Peyer's patch (tissue), 4 donors: ENCODE data around the gene HOXA6. TPM values are rescaled to one million over a fixed set of nuclear protein-coding genes. Genes with fewer than 3 reads are reported as not detected.

Experiments
- DNase-seq, 3 donors: peaks; one replicate each; pipeline ENCODE4 v3.0.0-alpha.2; 2017 to 2019
- H3K27ac ChIP-seq, 4 donors: fragments of 200-600 bp; sonication (generic); one replicate each; pipeline ENCODE4 v1.5.1; 2016 to 2019
- H3K27me3 ChIP-seq, 2 donors: fragments of 200-600 bp; sonication (generic); one replicate each; pipeline ENCODE4 v1.5.1; 2019
- H3K36me3 ChIP-seq, 3 donors: fragments of 200-600 bp; sonication (generic); one replicate each; pipeline ENCODE4 v1.5.1; 2016 to 2019
- H3K4me1 ChIP-seq, 4 donors: fragments of 200-600 bp; sonication (generic); one replicate each; pipeline ENCODE4 v1.5.1; 2016 to 2019
- H3K4me3 ChIP-seq, 4 donors: fragments of 200-600 bp; sonication (generic); 1 replicate in 3 of 4; 2 replicates in 1 of 4; pipeline ENCODE4 v1.5.1; 2016 to 2019; ENCODE audit warnings: mild to moderate bottlenecking in 1 of 4
- H3K9me3 ChIP-seq, 4 donors: fragments of 200-600 bp; sonication (generic); one replicate each; pipeline ENCODE4 v1.5.1; 2016 to 2019; ENCODE audit warnings: mild to moderate bottlenecking in 1 of 4
- CTCF ChIP-seq, 6 experiments: fragments of 450-650 bp in 4 of 6; fragments of 200-600 bp in 2 of 6; sonication (generic) in 1 of 6; IDR thresholded peaks; one replicate each; pipeline ENCODE4 v1.5.1; 2017 to 2019; ENCODE audit warnings: antibody characterized with exemption in 6 of 6, mild to moderate bottlenecking in 3 of 6, moderate library complexity in 1 of 6
- POLR2A ChIP-seq, 2 donors: fragments of 450-650 bp; IDR thresholded peaks; one replicate each; pipeline ENCODE4 v1.5.1; 2017; ENCODE audit warnings: antibody characterized with exemption in 2 of 2, mild to moderate bottlenecking in 2 of 2, moderate library complexity in 2 of 2
- total RNA-seq, 4 donors: library from RNA; depleted of rRNA; stranded (reverse); fragments of >200 nt; gene quantifications; one replicate each; pipeline ENCODE4 v1.1.0, GENCODE V29; 2016

The HOXA6 gene
- total RNA-seq, 4 donors from 2014 or later, result 18.7 to 45.0 (median 30.7) TPM

GRCh38 chr7:27171325-27171636 lies 23.7 kb upstream of the HOXA6 start:
- H3K36me3 ChIP-seq, result no peaks in the 10 kb centered on the region
- peak overlapping the region in 3 of 4 donors; percentile 85 to 88 (median 87) for H3K27ac ChIP-seq
- H3K4me3 ChIP-seq, result peak overlapping the region in 2 of 4 donors; percentile 81 to 84
- peaks cover 0 to 21% of the 10 kb centered on the region in 2 donors for H3K27me3 ChIP-seq
- peaks cover 0 to 3% (median 0%) of the 10 kb centered on the region in 4 donors for H3K9me3 ChIP-seq
- H3K4me1 ChIP-seq, result peaks cover 0 to 24% (median 13%) of the 10 kb centered on the region in 4 donors
- peak in 2 of 3 donors; percentile 74 to 77 for DNase-seq
- TF ChIP-seq POLR2A (IDR thresholded peaks at IDR 0.05), result no peak
- no peak for TF ChIP-seq CTCF (IDR thresholded peaks at IDR 0.05)

GRCh38 chr7:27170426-27171324 lies 23.1 kb upstream of the HOXA6 start:
- peak overlapping the region in 3 of 4 donors; percentile 85 to 89 (median 87) for H3K27ac ChIP-seq
- peak overlapping the region in 3 of 4 donors; percentile 33 to 84 (median 81) for H3K4me3 ChIP-seq
- TF ChIP-seq CTCF (IDR thresholded peaks at IDR 0.05) (no peak), POLR2A (IDR thresholded peaks at IDR 0.05) (no peak)
- H3K4me1 ChIP-seq, result peaks cover 0 to 28% (median 16%) of the 10 kb centered on the region in 4 donors
- DNase-seq, result no peak
- no peaks in the 10 kb centered on the region for H3K36me3 ChIP-seq
- peaks cover 0 to 9% (median 0%) of the 10 kb centered on the region in 4 donors for H3K9me3 ChIP-seq
- peaks cover 0 to 22% of the 10 kb centered on the region in 2 donors for H3K27me3 ChIP-seq

- no peaks in the 10 kb centered on the region for H3K36me3 ChIP-seq
- DNase-seq, result peak in 2 of 3 donors; percentile 48 to 68
- peak overlapping the region; percentile 11 to 81 (median 45) for H3K4me3 ChIP-seq
- H3K9me3 ChIP-seq, result peaks cover 0 to 13% (median 0%) of the 10 kb centered on the region in 4 donors
- peak overlapping the region; percentile 51 to 89 (median 77) for H3K27ac ChIP-seq
- peaks cover 0 to 22% of the 10 kb centered on the region in 2 donors for H3K27me3 ChIP-seq
- TF ChIP-seq CTCF (IDR thresholded peaks at IDR 0.05), result no peak
- no peak for TF ChIP-seq POLR2A (IDR thresholded peaks at IDR 0.05)
- H3K4me1 ChIP-seq, result peaks cover 0 to 27% (median 12%) of the 10 kb centered on the region in 4 donors
Measured at GRCh38 chr7:27169658-27170425, 22.3 kb upstream of the HOXA6 start.

GRCh38 chr7:27168265-27168947 lies 20.8 kb upstream of the HOXA6 start:
- H3K4me3 ChIP-seq, result peak overlapping the region in 3 of 4 donors; percentile 33 to 81 (median 57)
- H3K27ac ChIP-seq, result peak overlapping the region; percentile 51 to 89 (median 77)
- peaks cover 0 to 15% (median 7%) of the 10 kb centered on the region in 4 donors for H3K4me1 ChIP-seq

More at GRCh38 chr7:27168265-27168947, 20.8 kb upstream of the HOXA6 start:
- peaks cover 0 to 18% of the 10 kb centered on the region in 2 donors for H3K27me3 ChIP-seq
- H3K9me3 ChIP-seq, result peaks cover 0 to 13% (median 0%) of the 10 kb centered on the region in 4 donors
- TF ChIP-seq POLR2A (IDR thresholded peaks at IDR 0.05), result peak in 1 of 2 donors; percentile 14
- TF ChIP-seq CTCF (IDR thresholded peaks at IDR 0.05), result no peak
- DNase-seq, result peak in 2 of 3 donors; percentile 82
- H3K36me3 ChIP-seq, result no peaks in the 10 kb centered on the region
